Retina (tissue), 1 donor: ENCODE results near the gene SPATA31D4.

Experiments
- DNase-seq: peaks from one replicate; pipeline ENCODE4 v3.0.0-alpha.2; 2016

Gene SPATA31D4

DNA sequence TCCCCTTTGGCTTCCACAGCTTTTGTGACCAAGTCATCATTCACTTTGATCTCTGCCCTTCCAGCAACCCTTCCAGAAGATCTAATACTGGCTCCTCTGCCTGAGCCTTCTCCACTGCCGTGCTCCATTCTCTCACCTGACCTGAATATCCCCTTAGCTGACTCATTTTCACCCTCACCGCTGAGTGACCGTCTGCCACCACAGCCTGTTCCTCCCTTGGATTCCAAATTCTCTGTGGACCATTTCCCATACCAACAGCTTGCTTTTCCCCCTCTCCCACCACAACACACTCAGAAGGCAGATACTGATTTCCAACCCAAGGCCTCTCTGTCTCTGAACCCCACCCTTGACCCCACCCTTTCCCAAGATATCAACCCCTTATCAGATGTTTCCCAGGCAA, 39.8 kb downstream of the SPATA31D4 start:
- DNase-seq = no peak

- DNase-seq = no peak
Measured at GRCh38 chr9:81969971-81970370, 41.7 kb downstream of the SPATA31D4 start.

DNA sequence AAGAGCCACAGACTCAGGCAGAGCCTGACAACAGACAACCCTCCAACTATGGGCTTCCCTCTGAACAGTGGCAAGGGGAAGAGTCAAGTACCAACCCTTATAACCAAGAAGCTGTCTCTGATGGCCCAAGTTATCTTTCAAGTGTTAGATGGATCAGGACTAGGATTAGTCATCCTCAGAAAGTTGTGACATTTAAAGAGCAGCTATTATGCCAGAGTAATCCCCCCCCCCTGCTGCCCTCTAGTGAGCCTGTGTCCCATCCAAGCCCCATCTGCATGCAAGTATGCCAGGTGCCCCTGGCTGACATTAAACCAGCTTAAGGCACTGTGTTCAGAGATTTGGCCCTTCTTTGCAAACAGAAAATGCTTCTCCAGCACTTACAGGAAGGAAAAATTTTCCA, 43.5 kb downstream of the SPATA31D4 start:
- no peak for DNase-seq

GRCh38 chr9:81974764-81975163, 46.5 kb downstream of the SPATA31D4 start:
- DNase-seq = no peak

DNA sequence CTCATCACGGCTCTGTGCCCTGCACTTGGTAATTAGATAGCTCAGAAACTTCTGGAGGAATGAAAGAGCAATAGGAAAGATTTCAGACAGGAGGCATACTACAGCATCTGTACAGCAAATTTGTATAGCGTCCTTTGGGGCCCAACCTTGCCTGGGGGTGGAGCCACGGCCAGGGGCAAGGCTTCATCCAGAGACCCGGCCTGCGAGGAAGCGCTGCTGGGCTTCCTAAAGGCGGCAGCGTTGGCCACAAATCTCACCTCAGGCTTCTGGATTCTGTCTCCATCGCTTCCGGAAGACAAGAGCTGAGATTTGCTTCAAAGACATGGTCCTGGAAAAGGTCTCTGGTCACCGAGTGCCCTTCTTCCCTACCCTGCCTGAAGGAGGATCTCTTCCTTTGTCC, 48.1 kb downstream of the SPATA31D4 start:
- no peak for DNase-seq

DNA sequence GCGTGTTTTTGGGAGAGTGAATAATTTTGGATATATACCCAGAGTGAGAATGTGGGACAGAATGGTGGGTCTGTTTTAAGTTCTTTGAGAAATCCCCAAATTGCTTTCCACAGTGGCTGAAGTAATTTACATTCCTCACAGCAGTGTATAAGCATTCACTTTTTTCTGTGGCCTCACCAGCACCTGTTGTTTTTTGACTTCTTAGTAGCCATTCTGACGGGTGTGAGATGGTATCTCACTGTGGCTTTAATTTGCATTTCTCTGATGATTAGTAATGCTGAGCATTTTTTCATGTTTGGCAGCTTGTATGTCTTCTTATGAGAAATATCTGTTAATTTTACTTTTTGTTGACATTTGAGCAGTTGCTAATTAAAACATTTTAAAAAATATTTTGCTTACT, 51.0 kb downstream of the SPATA31D4 start:
- no peak for DNase-seq

DNA sequence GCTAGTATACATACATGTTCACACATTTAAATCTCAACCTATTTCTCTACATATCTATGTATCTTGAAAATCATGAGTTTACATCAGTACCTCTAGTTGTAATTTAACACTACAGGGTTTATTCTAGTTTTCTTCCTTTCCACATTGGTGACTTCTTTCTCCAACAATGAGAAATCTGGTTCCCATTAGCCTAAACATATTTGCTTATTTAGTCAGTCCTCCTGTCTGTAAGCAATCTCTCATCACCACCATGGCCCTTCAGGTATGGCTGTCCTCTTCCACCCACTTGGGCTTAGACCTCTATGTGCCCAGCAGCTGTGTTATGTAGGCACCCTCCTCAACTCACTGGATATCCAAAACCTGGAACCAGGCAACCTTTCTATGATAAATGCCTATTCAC, 52.3 kb downstream of the SPATA31D4 start:
- DNase-seq = no peak

DNA sequence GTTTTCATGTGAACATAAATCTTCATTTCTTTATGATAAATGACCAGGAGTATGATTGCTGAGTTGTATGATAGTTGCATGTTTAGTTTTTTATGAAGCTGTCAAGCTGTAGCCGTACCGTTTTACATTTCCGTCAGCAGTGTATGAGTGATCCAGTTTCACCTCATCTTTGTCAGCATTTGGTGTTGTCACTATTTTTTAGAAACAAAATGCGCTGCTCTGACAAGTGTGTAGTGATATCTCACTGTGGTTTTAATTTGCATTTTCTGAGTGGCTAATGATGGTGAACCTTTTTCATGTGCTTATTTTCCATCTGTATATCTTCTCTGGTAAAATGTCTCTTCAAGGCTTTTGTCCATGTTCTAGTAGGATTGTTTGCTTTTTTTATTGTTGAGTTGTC, 53.7 kb downstream of the SPATA31D4 start:
- DNase-seq = no peak
